Measurements from ENCODE around the gene TNFRSF11A. TPM values are rescaled to one million over a fixed set of nuclear protein-coding genes. Genes with fewer than 3 reads are reported as not detected.

The TNFRSF11A gene
- total RNA-seq, 2 donors from 2014 or later, result 13.7 to 35.6 TPM

- Mint-ChIP-seq H3K27me3 (ENCODE audit: insufficient read depth) (peaks cover 21% of the 10 kb centered on the region), H3K36me3 (ENCODE audit: low read depth) (peaks cover 26% of the 10 kb centered on the region), H3K27ac (no peak overlapping the region), H3K4me3 (no peak overlapping the region), H3K9me3 (peaks cover 21% of the 10 kb centered on the region), H3K4me1 (no peaks in the 10 kb centered on the region)
- Histone ChIP-seq H3K36me3 (ENCODE audit: control insufficient read depth, insufficient read depth, low read length) (peaks cover 5% of the 10 kb centered on the region), H3K27ac (ENCODE audit: low read depth, low read length) (no peak overlapping the region), H3K27me3 (ENCODE audit: control insufficient read depth, insufficient read depth, low read length, poor library complexity, severe bottlenecking) (no peaks in the 10 kb centered on the region), H3K4me1 (ENCODE audit: control insufficient read depth, insufficient read depth, low read length) (no peaks in the 10 kb centered on the region), H3K4me3 (ENCODE audit: low read length) (no peak overlapping the region), H3K9me3 (ENCODE audit: control insufficient read depth, low read length) (peaks cover 14% of the 10 kb centered on the region), H3K9ac (ENCODE audit: extremely low read depth, low read length, poor library complexity, severe bottlenecking) (no peak overlapping the region)
- no peak for DNase-seq
- TF ChIP-seq CTCF (conservative IDR thresholded peaks at IDR 0.05), result no peak
- WGBS, 2 experiments (ENCODE audit: insufficient coverage in 1 of 2, insufficient read length in 1 of 2), result no CpG with 5 or more reads among the region's 2 CpGs
These were observed 62.1 kb downstream of the TNFRSF11A start for GRCh38 chr18:62387257-62387656.

DNA sequence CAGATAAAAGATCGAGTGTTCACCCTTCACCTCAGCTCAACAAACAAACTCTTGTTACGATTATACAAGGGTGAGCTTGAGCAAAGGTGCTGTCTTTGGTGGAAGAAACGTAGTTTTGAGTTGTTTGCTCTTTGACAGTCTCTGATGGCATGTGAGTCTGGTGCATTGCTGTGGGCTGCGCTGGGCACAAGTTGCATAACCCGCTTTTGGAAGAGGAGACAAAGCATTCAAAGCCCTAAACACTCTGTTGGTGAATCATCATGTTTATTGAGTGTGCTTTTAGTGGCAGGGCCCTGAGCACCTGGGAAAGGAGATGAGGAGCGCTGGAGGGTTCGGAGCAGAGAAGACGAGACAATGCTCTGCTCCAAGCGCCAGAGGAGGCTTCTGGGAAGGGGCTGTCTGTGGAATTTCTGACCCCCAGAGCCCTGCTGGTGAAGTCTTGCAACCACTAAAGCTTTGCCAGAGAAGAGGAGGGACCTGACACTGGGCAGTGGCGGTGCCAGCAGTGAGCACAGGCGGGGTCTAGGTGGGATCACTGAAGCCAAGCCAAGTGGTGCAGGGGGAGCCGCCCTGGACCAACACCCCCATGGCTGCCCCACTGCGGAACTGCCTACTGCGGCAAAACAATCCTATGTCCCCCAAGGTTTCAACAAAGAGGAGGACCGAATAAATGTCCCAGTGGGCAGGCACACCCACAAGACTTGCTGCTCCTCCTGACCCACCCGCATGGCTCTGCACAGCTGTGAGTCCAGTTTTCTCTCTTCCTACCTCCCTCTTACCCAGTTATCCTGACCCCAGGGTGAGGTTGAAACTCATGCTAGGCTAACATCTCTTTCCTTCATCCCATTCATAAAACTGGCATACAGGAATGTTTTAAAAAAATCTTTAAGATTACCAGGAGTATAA is 64.0 kb downstream of the TNFRSF11A start:
- H3K9ac ChIP-seq (ENCODE audit: extremely low read depth, low read length, poor library complexity, severe bottlenecking), result no peak overlapping the region
- H3K9me3 Mint-ChIP-seq, result peaks cover 21% of the 10 kb centered on the region
- DNase-seq, result no peak
- no peak for TF ChIP-seq CTCF (conservative IDR thresholded peaks at IDR 0.05)
- no peak overlapping the region for H3K27ac Mint-ChIP-seq
- H3K4me1 Mint-ChIP-seq, result no peaks in the 10 kb centered on the region
- no peak overlapping the region for H3K4me3 ChIP-seq (ENCODE audit: low read length)
- H3K4me1 ChIP-seq (ENCODE audit: control insufficient read depth, insufficient read depth, low read length), result no peaks in the 10 kb centered on the region
- H3K27me3 Mint-ChIP-seq (ENCODE audit: insufficient read depth), result peaks cover 15% of the 10 kb centered on the region
- H3K9me3 ChIP-seq (ENCODE audit: control insufficient read depth, low read length), result peaks cover 14% of the 10 kb centered on the region
- peaks cover 17% of the 10 kb centered on the region for H3K36me3 Mint-ChIP-seq (ENCODE audit: low read depth)
- WGBS, 2 experiments (ENCODE audit: insufficient coverage in 1 of 2, insufficient read length in 1 of 2), result 93 to 97% methylated on average over 12 to 16 of the region's 16 CpGs
- H3K27ac ChIP-seq (ENCODE audit: low read depth, low read length), result no peak overlapping the region
- no peaks in the 10 kb centered on the region for H3K27me3 ChIP-seq (ENCODE audit: control insufficient read depth, insufficient read depth, low read length, poor library complexity, severe bottlenecking)
- H3K4me3 Mint-ChIP-seq, result no peak overlapping the region
- H3K36me3 ChIP-seq (ENCODE audit: control insufficient read depth, insufficient read depth, low read length), result peaks cover 5% of the 10 kb centered on the region

- H3K27ac ChIP-seq (ENCODE audit: low read depth, low read length), result no peak overlapping the region
- H3K9ac ChIP-seq (ENCODE audit: extremely low read depth, low read length, poor library complexity, severe bottlenecking), result no peak overlapping the region
- H3K27me3 ChIP-seq (ENCODE audit: control insufficient read depth, insufficient read depth, low read length, poor library complexity, severe bottlenecking), result no peaks in the 10 kb centered on the region
- Mint-ChIP-seq H3K36me3 (ENCODE audit: low read depth) (peaks cover 17% of the 10 kb centered on the region), H3K27me3 (ENCODE audit: insufficient read depth) (peaks cover 12% of the 10 kb centered on the region), H3K9me3 (peaks cover 21% of the 10 kb centered on the region), H3K27ac (no peak overlapping the region), H3K4me1 (no peaks in the 10 kb centered on the region), H3K4me3 (no peak overlapping the region)
- H3K4me1 ChIP-seq (ENCODE audit: control insufficient read depth, insufficient read depth, low read length), result no peaks in the 10 kb centered on the region
- H3K9me3 ChIP-seq (ENCODE audit: control insufficient read depth, low read length), result peaks cover 14% of the 10 kb centered on the region
- TF ChIP-seq CTCF (conservative IDR thresholded peaks at IDR 0.05), result no peak
- no peak for DNase-seq
- H3K4me3 ChIP-seq (ENCODE audit: low read length), result no peak overlapping the region
- 93 to 99% methylated on average over 8 to 11 of the region's 11 CpGs for WGBS, 2 experiments (ENCODE audit: insufficient coverage in 1 of 2, insufficient read length in 1 of 2)
- H3K36me3 ChIP-seq (ENCODE audit: control insufficient read depth, insufficient read depth, low read length), result peaks cover 5% of the 10 kb centered on the region
These were observed 64.8 kb downstream of the TNFRSF11A start for GRCh38 chr18:62389761-62390481.

All from endodermal cell (in vitro differentiated cells).